GM12864 (cell line): Measurements from ENCODE around the gene CCNK.

Experiments
- DNase-seq: peaks from one replicate; pipeline ENCODE4 v3.0.0-alpha.2; 2011; ENCODE audit warnings: low read depth
- H3K4me3 ChIP-seq: 2 replicates; pipeline ENCODE4 v1.5.1; 2011; ENCODE audit warnings: mild to moderate bottlenecking, low read depth, low read length, control low read depth
- CTCF ChIP-seq: IDR thresholded peaks from 2 replicates; pipeline ENCODE4 v1.5.1; 2011; ENCODE audit warnings: low read depth, mild to moderate bottlenecking, moderate library complexity, low read length, control low read depth, inconsistent platforms; ENCODE audit errors: missing control alignments

The CCNK gene

GRCh38 chr14:99472937-99473336 lies 8.3 kb upstream of the CCNK start:
- DNase-seq = no peak
- H3K4me3 ChIP-seq = no peak overlapping the region
- TF ChIP-seq CTCF = no peak

GRCh38 chr14:99473458-99473857 lies 7.8 kb upstream of the CCNK start:
- H3K4me3 ChIP-seq = no peak overlapping the region
- no peak for TF ChIP-seq CTCF
- no peak for DNase-seq

GRCh38 chr14:99475179-99475578 lies 6.0 kb upstream of the CCNK start:
- no peak for TF ChIP-seq CTCF
- DNase-seq = no peak
- H3K4me3 ChIP-seq = no peak overlapping the region

GRCh38 chr14:99475660-99476059 lies 5.5 kb upstream of the CCNK start:
- no peak for DNase-seq
- no peak for TF ChIP-seq CTCF
- H3K4me3 ChIP-seq = no peak overlapping the region

GRCh38 chr14:99476864-99477263 lies 4.3 kb upstream of the CCNK start:
- no peak for DNase-seq

GRCh38 chr14:99478128-99478527 lies 3.1 kb upstream of the CCNK start:
- no peak for DNase-seq
- no peak for TF ChIP-seq CTCF
- no peak overlapping the region for H3K4me3 ChIP-seq

More at GRCh38 chr14:99476864-99477263, 4.3 kb upstream of the CCNK start:
- no peak overlapping the region for H3K4me3 ChIP-seq
- no peak for TF ChIP-seq CTCF

- DNase-seq = no peak
- no peak for TF ChIP-seq CTCF
- peak overlapping the region; percentile 68 for H3K4me3 ChIP-seq
Observed at GRCh38 chr14:99479160-99479905, 1.9 kb upstream of the CCNK start.
